ENCODE results near the gene TMOD4. TPM values are rescaled to one million over a fixed set of nuclear protein-coding genes. Genes with fewer than 3 reads are reported as not detected.
A peak's percentile ranks its signal among the peaks of the same experiment; 100 is the strongest.

TMOD4 gene
- total RNA-seq, 2 experiments from 2014 or later, result 1.4 TPM; not detected in 1

DNA sequence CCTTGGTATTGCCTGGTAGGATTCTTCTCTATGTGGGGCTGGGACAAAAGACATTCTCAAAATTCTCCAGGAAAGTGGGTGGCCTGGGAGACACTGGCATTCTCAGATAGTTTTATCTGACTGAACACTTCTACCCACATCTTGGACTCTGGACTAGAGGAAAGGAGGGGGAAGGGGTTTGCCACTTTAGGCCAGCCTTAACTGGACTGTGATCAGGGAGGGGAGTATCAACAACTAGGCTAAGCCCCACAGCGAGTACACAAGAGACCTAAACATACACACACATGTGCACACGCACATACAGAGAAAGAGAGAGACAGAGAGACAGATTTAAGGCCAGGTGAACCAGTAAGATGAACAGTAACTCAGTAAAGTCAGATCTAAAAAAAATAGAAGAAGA lies 28.1 kb downstream of the TMOD4 start:
- H3K79me2 ChIP-seq (ENCODE audit: insufficient read depth, low read depth, low read length), result no peaks in the 10 kb centered on the region
- TF ChIP-seq, protein P1, sequence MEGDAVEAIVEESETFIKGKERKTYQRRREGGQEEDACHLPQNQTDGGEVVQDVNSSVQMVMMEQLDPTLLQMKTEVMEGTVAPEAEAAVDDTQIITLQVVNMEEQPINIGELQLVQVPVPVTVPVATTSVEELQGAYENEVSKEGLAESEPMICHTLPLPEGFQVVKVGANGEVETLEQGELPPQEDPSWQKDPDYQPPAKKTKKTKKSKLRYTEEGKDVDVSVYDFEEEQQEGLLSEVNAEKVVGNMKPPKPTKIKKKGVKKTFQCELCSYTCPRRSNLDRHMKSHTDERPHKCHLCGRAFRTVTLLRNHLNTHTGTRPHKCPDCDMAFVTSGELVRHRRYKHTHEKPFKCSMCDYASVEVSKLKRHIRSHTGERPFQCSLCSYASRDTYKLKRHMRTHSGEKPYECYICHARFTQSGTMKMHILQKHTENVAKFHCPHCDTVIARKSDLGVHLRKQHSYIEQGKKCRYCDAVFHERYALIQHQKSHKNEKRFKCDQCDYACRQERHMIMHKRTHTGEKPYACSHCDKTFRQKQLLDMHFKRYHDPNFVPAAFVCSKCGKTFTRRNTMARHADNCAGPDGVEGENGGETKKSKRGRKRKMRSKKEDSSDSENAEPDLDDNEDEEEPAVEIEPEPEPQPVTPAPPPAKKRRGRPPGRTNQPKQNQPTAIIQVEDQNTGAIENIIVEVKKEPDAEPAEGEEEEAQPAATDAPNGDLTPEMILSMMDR (conservative IDR thresholded peaks at IDR 0.05; ENCODE audit: low read length), result no peak
- no peak for TF ChIP-seq EZH2phosphoT487 (IDR thresholded peaks at IDR 0.05; ENCODE audit: borderline replicate concordance, low read depth, low read length)
- peaks cover 32% of the 10 kb centered on the region for H3K4me1 ChIP-seq (ENCODE audit: insufficient read depth, low read length, poor library complexity, severe bottlenecking)
- H3K27ac ChIP-seq (ENCODE audit: low read depth, low read length, poor library complexity, severe bottlenecking), result no peak overlapping the region
- intact Hi-C loops (cut with micrococcal nuclease; ENCODE audit: unreplicated experiment), result no loop called here
- no peak for DNase-seq (ENCODE audit: low spot score)
- no peak overlapping the region for H3K4me3 ChIP-seq (ENCODE audit: low read depth, low read length, poor library complexity, severe bottlenecking)
- BruUV-seq (replicated peaks), result no TSS peak
- H2AFZ ChIP-seq (ENCODE audit: low read length), result no peak overlapping the region
- no peaks in the 10 kb centered on the region for H3K9me2 ChIP-seq (ENCODE audit: insufficient read depth, low read length)
- H3K4me2 ChIP-seq (ENCODE audit: low read length), result no peak overlapping the region
- POLR2A ChIA-PET, result no interaction called here
- CTCF ChIA-PET (ENCODE audit: unreplicated experiment), result interaction anchor here (1.6 kb wide), 1 partner anchor 9 kb away, joined by 5 read pairs; the partner anchor contains the start of gene TNFAIP8L2
- H3K36me3 ChIP-seq (ENCODE audit: insufficient read depth, low read length), result no peaks in the 10 kb centered on the region
- H4K20me1 ChIP-seq (ENCODE audit: insufficient read depth, low read length), result no peaks in the 10 kb centered on the region
- H3K9me3 ChIP-seq (ENCODE audit: low read length), result no peaks in the 10 kb centered on the region

DNA sequence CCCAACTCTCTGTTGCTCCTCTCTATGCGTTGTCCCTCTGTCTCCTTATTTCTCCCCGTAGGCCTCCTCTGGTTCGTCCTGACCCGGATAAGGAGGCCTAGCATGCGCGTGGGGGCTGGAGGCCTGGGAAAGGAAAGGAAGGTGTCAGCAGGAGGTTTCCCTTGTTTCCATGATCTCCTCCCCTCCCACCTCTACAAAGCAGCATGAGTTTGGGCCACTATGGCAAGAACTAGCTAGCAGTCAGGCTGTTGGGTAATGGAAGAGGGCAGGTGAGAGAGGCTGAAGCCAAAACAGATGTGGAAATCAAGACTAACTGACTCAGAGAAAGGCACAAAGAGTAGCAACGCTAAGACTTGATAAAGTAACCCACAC lies 28.7 kb downstream of the TMOD4 start:
- H3K27ac ChIP-seq (ENCODE audit: low read depth, low read length, poor library complexity, severe bottlenecking), result no peak overlapping the region
- H4K20me1 ChIP-seq (ENCODE audit: insufficient read depth, low read length), result no peaks in the 10 kb centered on the region
- no peaks in the 10 kb centered on the region for H3K9me2 ChIP-seq (ENCODE audit: insufficient read depth, low read length)
- H3K79me2 ChIP-seq (ENCODE audit: insufficient read depth, low read depth, low read length), result no peaks in the 10 kb centered on the region
- ChIA-PET CTCF (ENCODE audit: unreplicated experiment) (no interaction called here), POLR2A (no interaction called here)
- intact Hi-C loops (cut with micrococcal nuclease; ENCODE audit: unreplicated experiment), result no loop called here
- no peaks in the 10 kb centered on the region for H3K36me3 ChIP-seq (ENCODE audit: insufficient read depth, low read length)
- no peaks in the 10 kb centered on the region for H3K9me3 ChIP-seq (ENCODE audit: low read length)
- H3K4me1 ChIP-seq (ENCODE audit: insufficient read depth, low read length, poor library complexity, severe bottlenecking), result peaks cover 37% of the 10 kb centered on the region
- TF ChIP-seq EZH2phosphoT487 (IDR thresholded peaks at IDR 0.05; ENCODE audit: borderline replicate concordance, low read depth, low read length), result no peak
- TF ChIP-seq, protein P1 (conservative IDR thresholded peaks at IDR 0.05; ENCODE audit: low read length), result no peak
- H3K4me2 ChIP-seq (ENCODE audit: low read length), result peak overlapping the region; percentile 96
- DNase-seq (ENCODE audit: low spot score), result no peak
- H3K4me3 ChIP-seq (ENCODE audit: low read depth, low read length, poor library complexity, severe bottlenecking), result peak overlapping the region; percentile 71
- peak overlapping the region; percentile 79 for H2AFZ ChIP-seq (ENCODE audit: low read length)
- no TSS peak for BruUV-seq (replicated peaks)

DNA sequence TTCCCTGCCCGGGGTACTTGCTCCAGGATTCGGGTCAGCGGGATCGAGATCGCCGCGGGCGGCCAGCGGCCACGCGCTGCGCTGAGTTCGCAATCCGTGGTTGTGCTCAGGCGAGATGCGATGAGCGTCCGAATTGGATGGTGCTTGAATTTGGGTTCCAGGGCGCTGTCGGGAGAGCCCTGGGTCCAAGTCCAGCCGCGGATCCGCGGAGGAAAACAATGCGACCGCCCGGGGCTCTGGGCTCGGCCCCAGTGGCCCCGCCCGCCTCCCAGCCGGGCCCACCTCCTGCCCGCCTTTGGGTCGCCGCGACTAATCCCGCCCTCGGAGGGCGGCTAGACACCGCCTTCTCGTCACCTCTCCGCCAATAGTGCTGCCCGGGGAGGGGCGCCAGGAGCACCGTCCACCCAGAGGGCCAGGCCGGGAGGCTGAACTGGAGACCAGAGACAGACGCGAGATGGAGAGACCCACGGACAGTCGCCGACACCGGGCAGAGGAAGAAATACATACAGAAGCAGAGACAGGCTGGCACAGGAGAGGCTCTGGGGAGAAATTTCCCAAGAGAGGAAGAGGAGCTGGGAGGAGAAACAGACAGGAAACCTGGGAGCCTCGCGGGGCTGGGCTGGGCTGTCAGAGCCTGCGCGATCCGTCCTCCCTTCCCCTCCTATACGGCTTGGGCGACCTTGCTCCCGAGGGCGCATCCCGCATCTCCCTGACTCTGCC lies 29.2 kb downstream of the TMOD4 start, which contains the start of gene SEMA6C:
SEMA6C (minus strand) TSS at position 220 of the 720 bp plus-strand sequence. CDS start 4,010 bp downstream, outside the sequence.
- intact Hi-C loops (cut with micrococcal nuclease; ENCODE audit: unreplicated experiment), result no loop called here
- peak within 1 kb of the TSS; percentile 71 for H3K4me3 ChIP-seq (ENCODE audit: low read depth, low read length, poor library complexity, severe bottlenecking)
- POLR2A ChIA-PET, result no interaction called here

More for the DNA sequence above, 29.2 kb downstream of the TMOD4 start, which contains the start of gene SEMA6C:
- no peaks in the 10 kb centered on the region for H3K36me3 ChIP-seq (ENCODE audit: insufficient read depth, low read length)
- H3K4me1 ChIP-seq (ENCODE audit: insufficient read depth, low read length, poor library complexity, severe bottlenecking), result peaks cover 37% of the 10 kb centered on the region
- DNase-seq (ENCODE audit: low spot score), result peak; percentile 85
- no peaks in the 10 kb centered on the region for H3K9me3 ChIP-seq (ENCODE audit: low read length)
- H4K20me1 ChIP-seq (ENCODE audit: insufficient read depth, low read length), result no peaks in the 10 kb centered on the region
- no TSS peak for BruUV-seq (replicated peaks)
- no peak within 1 kb of the TSS for H3K27ac ChIP-seq (ENCODE audit: low read depth, low read length, poor library complexity, severe bottlenecking)
- TF ChIP-seq, protein P1 (conservative IDR thresholded peaks at IDR 0.05; ENCODE audit: low read length), result no peak
- no peak for TF ChIP-seq EZH2phosphoT487 (IDR thresholded peaks at IDR 0.05; ENCODE audit: borderline replicate concordance, low read depth, low read length)
- H2AFZ ChIP-seq (ENCODE audit: low read length), result peak within 1 kb of the TSS; percentile 79
- H3K9me2 ChIP-seq (ENCODE audit: insufficient read depth, low read length), result no peaks in the 10 kb centered on the region
- CTCF ChIA-PET (ENCODE audit: unreplicated experiment), result no interaction called here
- no peaks in the 10 kb centered on the region for H3K79me2 ChIP-seq (ENCODE audit: insufficient read depth, low read depth, low read length)
- H3K4me2 ChIP-seq (ENCODE audit: low read length), result peak within 1 kb of the TSS; percentile 96

All from OCI-LY7 (cell line).